HEK293 (cell line): ENCODE results near the gene CTSA.

Experiments used
- GLI4 ChIP-seq: fragments of 450-650 bp; formaldehyde crosslinking; IDR thresholded peaks from 2 replicates; pipeline ENCODE4 v1.5.1; 2016; ENCODE audit warnings: missing biosample characterization, missing genetic modification characterization
- GLIS1 ChIP-seq: fragments of 450-650 bp; formaldehyde crosslinking; IDR thresholded peaks from 2 replicates; pipeline ENCODE4 v1.5.1; 2016; ENCODE audit warnings: missing biosample characterization, missing genetic modification characterization
- KLF10 ChIP-seq: fragments of 450-650 bp; IDR thresholded peaks from 2 replicates; pipeline ENCODE4 v1.5.1; 2018; ENCODE audit warnings: missing biosample characterization, mild to moderate bottlenecking, missing genetic modification characterization
- MEIS1 ChIP-seq: sonication (generic); formaldehyde crosslinking; IDR thresholded peaks from 2 replicates; pipeline ENCODE4 v1.8.1; 2022; ENCODE audit warnings: missing genetic modification reagents, mild to moderate bottlenecking, borderline replicate concordance
- OVOL3 ChIP-seq: fragments of 450-650 bp; formaldehyde crosslinking; IDR thresholded peaks from 2 replicates; pipeline ENCODE4 v1.5.1; 2016; ENCODE audit warnings: missing biosample characterization, missing genetic modification characterization
- ZBTB1 ChIP-seq: fragments of 450-650 bp; formaldehyde crosslinking; IDR thresholded peaks from 2 replicates; pipeline ENCODE4 v1.5.1; 2016; ENCODE audit warnings: missing biosample characterization, missing genetic modification characterization
- ZBTB8A ChIP-seq: fragments of 450-650 bp; formaldehyde crosslinking; IDR thresholded peaks from 2 replicates; pipeline ENCODE4 v1.5.1; 2016; ENCODE audit warnings: missing biosample characterization, missing genetic modification characterization
- ZFP3 ChIP-seq: fragments of 450-650 bp; formaldehyde crosslinking; IDR thresholded peaks from 2 replicates; pipeline ENCODE4 v1.5.1; 2016; ENCODE audit warnings: low read depth, missing biosample characterization, missing genetic modification characterization
- ZFP69B ChIP-seq: fragments of 450-650 bp; formaldehyde crosslinking; IDR thresholded peaks from 2 replicates; pipeline ENCODE4 v1.5.1; 2016; ENCODE audit warnings: missing biosample characterization, missing genetic modification characterization
- ZNF146 ChIP-seq: fragments of 450-650 bp; formaldehyde crosslinking; IDR thresholded peaks from 2 replicates; pipeline ENCODE4 v1.5.1; 2016; ENCODE audit warnings: missing biosample characterization, missing genetic modification characterization
- ZNF16 ChIP-seq: fragments of 450-650 bp; formaldehyde crosslinking; IDR thresholded peaks from 2 replicates; pipeline ENCODE4 v1.5.1; 2016; ENCODE audit warnings: low read depth, missing biosample characterization, missing genetic modification characterization
- ZNF221 ChIP-seq: fragments of 450-650 bp; formaldehyde crosslinking; IDR thresholded peaks from 2 replicates; pipeline ENCODE4 v1.5.1; 2017; ENCODE audit warnings: missing biosample characterization, missing genetic modification characterization, borderline replicate concordance
- ZNF354C ChIP-seq: fragments of 450-650 bp; formaldehyde crosslinking; IDR thresholded peaks from 2 replicates; pipeline ENCODE4 v1.5.1; 2016; ENCODE audit warnings: missing biosample characterization, missing genetic modification characterization, low read depth, borderline replicate concordance
- ZNF426 ChIP-seq: fragments of 450-650 bp; formaldehyde crosslinking; IDR thresholded peaks from 2 replicates; pipeline ENCODE4 v1.5.1; 2017; ENCODE audit warnings: missing biosample characterization, missing genetic modification characterization, mild to moderate bottlenecking, inconsistent platforms, moderate library complexity
- ZNF510 ChIP-seq: fragments of 450-650 bp; formaldehyde crosslinking; IDR thresholded peaks from 2 replicates; pipeline ENCODE4 v1.5.1; 2018; ENCODE audit warnings: mild to moderate bottlenecking, missing genetic modification characterization, missing biosample characterization; ENCODE audit not compliant: insufficient replicate concordance
- ZNF521 ChIP-seq: fragments of 450-650 bp; formaldehyde crosslinking; IDR thresholded peaks from 2 replicates; pipeline ENCODE4 v1.5.1; 2017; ENCODE audit warnings: missing biosample characterization, mild to moderate bottlenecking, missing genetic modification characterization
- ZNF529 ChIP-seq: fragments of 450-650 bp; formaldehyde crosslinking; IDR thresholded peaks from 2 replicates; pipeline ENCODE4 v1.5.1; 2017; ENCODE audit warnings: missing genetic modification characterization, missing biosample characterization; ENCODE audit not compliant: insufficient replicate concordance
- ZNF555 ChIP-seq: fragments of 450-650 bp; formaldehyde crosslinking; conservative IDR thresholded peaks from 2 replicates; pipeline ENCODE4 v1.5.1; 2017; ENCODE audit warnings: missing biosample characterization, mild to moderate bottlenecking, missing genetic modification characterization, inconsistent platforms
- ZNF654 ChIP-seq: fragments of 450-650 bp; formaldehyde crosslinking; IDR thresholded peaks from 2 replicates; pipeline ENCODE4 v1.5.1; 2016; ENCODE audit warnings: low read depth, missing biosample characterization, missing genetic modification characterization
- ZNF658 ChIP-seq: fragments of 450-650 bp; formaldehyde crosslinking; IDR thresholded peaks from 2 replicates; pipeline ENCODE4; 2016; ENCODE audit warnings: missing biosample characterization, missing genetic modification characterization
- ZNF776 ChIP-seq: fragments of 450-650 bp; formaldehyde crosslinking; IDR thresholded peaks from 2 replicates; pipeline ENCODE4 v1.5.0; 2017; ENCODE audit warnings: missing biosample characterization, missing genetic modification characterization, borderline replicate concordance
- ZSCAN16 ChIP-seq: fragments of 450-650 bp; formaldehyde crosslinking; IDR thresholded peaks from 2 replicates; pipeline ENCODE4 v1.5.1; 2016; ENCODE audit warnings: missing biosample characterization, missing genetic modification characterization
- TF ChIP-seq, protein P1 (sequence below): fragments of 450-650 bp; formaldehyde crosslinking; IDR thresholded peaks from 2 replicates; pipeline ENCODE4 v1.5.1; 2016; ENCODE audit warnings: missing biosample characterization, missing genetic modification characterization
- TF ChIP-seq, protein P2 (sequence below): fragments of 450-650 bp; formaldehyde crosslinking; IDR thresholded peaks from 2 replicates; pipeline ENCODE4 v1.5.1; 2017; ENCODE audit warnings: missing biosample characterization, missing genetic modification characterization
- TF ChIP-seq, protein P3 (sequence below): fragments of 450-650 bp; formaldehyde crosslinking; IDR thresholded peaks from 2 replicates; pipeline ENCODE4 v1.5.1; 2016; ENCODE audit warnings: missing biosample characterization, missing genetic modification characterization, borderline replicate concordance
- TF ChIP-seq, protein P4 (sequence below): fragments of 450-650 bp; formaldehyde crosslinking; IDR thresholded peaks from 2 replicates; pipeline ENCODE4 v1.5.1; 2016; ENCODE audit warnings: missing biosample characterization, missing genetic modification characterization
- TF ChIP-seq, protein P5 (sequence below): fragments of 450-650 bp; formaldehyde crosslinking; IDR thresholded peaks from 2 replicates; pipeline ENCODE4 v1.5.1; 2016; ENCODE audit warnings: missing biosample characterization, missing genetic modification characterization
- TF ChIP-seq, protein P6 (sequence below): fragments of 450-650 bp; formaldehyde crosslinking; IDR thresholded peaks from 2 replicates; pipeline ENCODE4 v1.5.1; 2016; ENCODE audit warnings: missing biosample characterization, missing genetic modification characterization

CTSA gene

DNA sequence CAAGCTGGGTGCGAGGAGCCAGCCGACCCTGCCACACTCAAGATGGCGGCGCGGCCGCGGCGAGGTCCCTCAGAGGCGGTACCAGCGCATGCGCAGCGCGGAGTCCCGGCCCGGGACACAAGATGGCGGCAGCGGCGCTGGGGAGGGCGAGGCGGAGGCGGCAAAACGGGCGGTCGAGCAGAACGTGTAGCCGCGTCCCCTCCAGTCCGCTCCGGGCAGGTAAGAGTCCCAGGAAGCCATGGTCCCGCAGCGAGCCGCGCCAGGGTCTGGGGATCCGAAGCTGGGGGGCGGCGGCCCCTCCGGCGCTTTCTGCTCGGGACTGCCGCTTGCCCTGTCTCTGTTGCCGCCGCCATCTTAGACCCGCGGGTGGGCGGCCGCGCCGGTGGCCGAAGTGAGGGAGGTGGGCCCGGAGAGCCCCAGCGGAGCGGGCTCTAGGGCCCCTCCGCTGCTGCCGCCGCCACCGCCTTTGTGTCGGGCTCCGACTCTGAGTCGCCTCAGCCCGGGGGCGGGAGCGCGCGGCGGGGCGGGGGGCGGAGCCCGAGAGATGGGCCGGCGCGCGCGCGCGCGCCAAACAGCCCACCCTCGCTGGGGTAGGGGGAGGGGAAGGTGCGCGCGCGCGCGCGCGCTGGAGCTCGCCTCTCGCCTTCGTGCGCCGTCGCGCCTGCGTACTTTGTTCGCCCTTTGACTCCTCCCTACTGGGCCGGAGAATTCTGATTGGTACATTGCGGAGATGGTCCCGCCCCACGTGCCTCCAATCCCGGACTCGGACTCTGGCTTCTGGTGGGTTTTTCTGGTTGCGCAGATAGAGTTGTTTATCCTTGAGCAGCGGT, 43.7 kb downstream of the CTSA start, which contains the start of gene PCIF1 (continued):
- TF ChIP-seq ZNF654 (tag by site-specific recombination): no peak
- TF ChIP-seq ZNF776 (tag by site-specific recombination): no peak
- TF ChIP-seq, protein P1, sequence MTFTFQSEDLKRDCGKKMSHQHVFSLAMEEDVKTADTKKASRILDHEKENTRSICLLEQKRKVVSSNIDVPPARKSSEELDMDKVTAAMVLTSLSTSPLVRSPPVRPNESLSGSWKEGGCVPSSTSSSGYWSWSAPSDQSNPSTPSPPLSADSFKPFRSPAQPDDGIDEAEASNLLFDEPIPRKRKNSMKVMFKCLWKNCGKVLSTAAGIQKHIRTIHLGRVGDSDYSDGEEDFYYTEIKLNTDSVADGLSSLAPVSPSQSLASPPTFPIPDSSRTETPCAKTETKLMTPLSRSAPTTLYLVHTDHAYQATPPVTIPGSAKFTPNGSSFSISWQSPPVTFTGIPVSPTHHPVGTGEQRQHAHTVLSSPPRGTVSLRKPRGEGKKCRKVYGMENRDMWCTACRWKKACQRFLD (tag by site-specific recombination): no peak
- TF ChIP-seq GLI4: peak; percentile 65; the same call in 1 of the 2 replicates
- TF ChIP-seq GLIS1: peak; percentile 53; the same call in 1 of the 2 replicates
- TF ChIP-seq ZNF658 (tag by site-specific recombination): no peak
- TF ChIP-seq ZNF555 (tag by site-specific recombination): no peak
- TF ChIP-seq, protein P2, sequence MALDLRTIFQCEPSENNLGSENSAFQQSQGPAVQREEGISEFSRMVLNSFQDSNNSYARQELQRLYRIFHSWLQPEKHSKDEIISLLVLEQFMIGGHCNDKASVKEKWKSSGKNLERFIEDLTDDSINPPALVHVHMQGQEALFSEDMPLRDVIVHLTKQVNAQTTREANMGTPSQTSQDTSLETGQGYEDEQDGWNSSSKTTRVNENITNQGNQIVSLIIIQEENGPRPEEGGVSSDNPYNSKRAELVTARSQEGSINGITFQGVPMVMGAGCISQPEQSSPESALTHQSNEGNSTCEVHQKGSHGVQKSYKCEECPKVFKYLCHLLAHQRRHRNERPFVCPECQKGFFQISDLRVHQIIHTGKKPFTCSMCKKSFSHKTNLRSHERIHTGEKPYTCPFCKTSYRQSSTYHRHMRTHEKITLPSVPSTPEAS: 0 out of 2 replicates have a peak, but pooled peaks have one; percentile 29
- TF ChIP-seq ZNF146 (tag by site-specific recombination): peak; percentile 46; the same call in 1 of the 2 replicates
- TF ChIP-seq KLF10 (tag by site-specific recombination): peak; percentile 68; the same call in 1 of the 2 replicates
- TF ChIP-seq ZNF426 (tag by site-specific recombination): no peak
- TF ChIP-seq ZBTB1 (tag by site-specific recombination): 0 out of 2 replicates have a peak, but pooled peaks have one; percentile 52
- no peak for TF ChIP-seq MEIS1 (CRISPR knock-in tag)
- peak; percentile 80; the same call in 1 of the 2 replicates for TF ChIP-seq OVOL3
- TF ChIP-seq, protein P3, sequence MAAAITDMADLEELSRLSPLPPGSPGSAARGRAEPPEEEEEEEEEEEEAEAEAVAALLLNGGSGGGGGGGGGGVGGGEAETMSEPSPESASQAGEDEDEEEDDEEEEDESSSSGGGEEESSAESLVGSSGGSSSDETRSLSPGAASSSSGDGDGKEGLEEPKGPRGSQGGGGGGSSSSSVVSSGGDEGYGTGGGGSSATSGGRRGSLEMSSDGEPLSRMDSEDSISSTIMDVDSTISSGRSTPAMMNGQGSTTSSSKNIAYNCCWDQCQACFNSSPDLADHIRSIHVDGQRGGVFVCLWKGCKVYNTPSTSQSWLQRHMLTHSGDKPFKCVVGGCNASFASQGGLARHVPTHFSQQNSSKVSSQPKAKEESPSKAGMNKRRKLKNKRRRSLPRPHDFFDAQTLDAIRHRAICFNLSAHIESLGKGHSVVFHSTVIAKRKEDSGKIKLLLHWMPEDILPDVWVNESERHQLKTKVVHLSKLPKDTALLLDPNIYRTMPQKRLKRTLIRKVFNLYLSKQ (tag by site-specific recombination): no peak
- no peak for TF ChIP-seq ZNF510 (tag by site-specific recombination)
- no peak for TF ChIP-seq ZNF521 (tag by site-specific recombination)
- TF ChIP-seq ZNF221 (tag by site-specific recombination): no peak
- TF ChIP-seq ZFP69B (tag by site-specific recombination): peak; percentile 92
- no peak for TF ChIP-seq ZNF529 (tag by site-specific recombination)
- TF ChIP-seq, protein P4, sequence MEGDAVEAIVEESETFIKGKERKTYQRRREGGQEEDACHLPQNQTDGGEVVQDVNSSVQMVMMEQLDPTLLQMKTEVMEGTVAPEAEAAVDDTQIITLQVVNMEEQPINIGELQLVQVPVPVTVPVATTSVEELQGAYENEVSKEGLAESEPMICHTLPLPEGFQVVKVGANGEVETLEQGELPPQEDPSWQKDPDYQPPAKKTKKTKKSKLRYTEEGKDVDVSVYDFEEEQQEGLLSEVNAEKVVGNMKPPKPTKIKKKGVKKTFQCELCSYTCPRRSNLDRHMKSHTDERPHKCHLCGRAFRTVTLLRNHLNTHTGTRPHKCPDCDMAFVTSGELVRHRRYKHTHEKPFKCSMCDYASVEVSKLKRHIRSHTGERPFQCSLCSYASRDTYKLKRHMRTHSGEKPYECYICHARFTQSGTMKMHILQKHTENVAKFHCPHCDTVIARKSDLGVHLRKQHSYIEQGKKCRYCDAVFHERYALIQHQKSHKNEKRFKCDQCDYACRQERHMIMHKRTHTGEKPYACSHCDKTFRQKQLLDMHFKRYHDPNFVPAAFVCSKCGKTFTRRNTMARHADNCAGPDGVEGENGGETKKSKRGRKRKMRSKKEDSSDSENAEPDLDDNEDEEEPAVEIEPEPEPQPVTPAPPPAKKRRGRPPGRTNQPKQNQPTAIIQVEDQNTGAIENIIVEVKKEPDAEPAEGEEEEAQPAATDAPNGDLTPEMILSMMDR (tag by site-specific recombination): no peak; the same call in 1 of the 2 replicates
- TF ChIP-seq, protein P5, sequence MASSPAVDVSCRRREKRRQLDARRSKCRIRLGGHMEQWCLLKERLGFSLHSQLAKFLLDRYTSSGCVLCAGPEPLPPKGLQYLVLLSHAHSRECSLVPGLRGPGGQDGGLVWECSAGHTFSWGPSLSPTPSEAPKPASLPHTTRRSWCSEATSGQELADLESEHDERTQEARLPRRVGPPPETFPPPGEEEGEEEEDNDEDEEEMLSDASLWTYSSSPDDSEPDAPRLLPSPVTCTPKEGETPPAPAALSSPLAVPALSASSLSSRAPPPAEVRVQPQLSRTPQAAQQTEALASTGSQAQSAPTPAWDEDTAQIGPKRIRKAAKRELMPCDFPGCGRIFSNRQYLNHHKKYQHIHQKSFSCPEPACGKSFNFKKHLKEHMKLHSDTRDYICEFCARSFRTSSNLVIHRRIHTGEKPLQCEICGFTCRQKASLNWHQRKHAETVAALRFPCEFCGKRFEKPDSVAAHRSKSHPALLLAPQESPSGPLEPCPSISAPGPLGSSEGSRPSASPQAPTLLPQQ: peak; percentile 94
- TF ChIP-seq ZFP3 (tag by site-specific recombination): no peak
- peak; percentile 81 for TF ChIP-seq ZBTB8A (tag by site-specific recombination)
- 0 out of 2 replicates have a peak, but pooled peaks have one; percentile 57 for TF ChIP-seq ZSCAN16 (tag by site-specific recombination)
- TF ChIP-seq, protein P6, sequence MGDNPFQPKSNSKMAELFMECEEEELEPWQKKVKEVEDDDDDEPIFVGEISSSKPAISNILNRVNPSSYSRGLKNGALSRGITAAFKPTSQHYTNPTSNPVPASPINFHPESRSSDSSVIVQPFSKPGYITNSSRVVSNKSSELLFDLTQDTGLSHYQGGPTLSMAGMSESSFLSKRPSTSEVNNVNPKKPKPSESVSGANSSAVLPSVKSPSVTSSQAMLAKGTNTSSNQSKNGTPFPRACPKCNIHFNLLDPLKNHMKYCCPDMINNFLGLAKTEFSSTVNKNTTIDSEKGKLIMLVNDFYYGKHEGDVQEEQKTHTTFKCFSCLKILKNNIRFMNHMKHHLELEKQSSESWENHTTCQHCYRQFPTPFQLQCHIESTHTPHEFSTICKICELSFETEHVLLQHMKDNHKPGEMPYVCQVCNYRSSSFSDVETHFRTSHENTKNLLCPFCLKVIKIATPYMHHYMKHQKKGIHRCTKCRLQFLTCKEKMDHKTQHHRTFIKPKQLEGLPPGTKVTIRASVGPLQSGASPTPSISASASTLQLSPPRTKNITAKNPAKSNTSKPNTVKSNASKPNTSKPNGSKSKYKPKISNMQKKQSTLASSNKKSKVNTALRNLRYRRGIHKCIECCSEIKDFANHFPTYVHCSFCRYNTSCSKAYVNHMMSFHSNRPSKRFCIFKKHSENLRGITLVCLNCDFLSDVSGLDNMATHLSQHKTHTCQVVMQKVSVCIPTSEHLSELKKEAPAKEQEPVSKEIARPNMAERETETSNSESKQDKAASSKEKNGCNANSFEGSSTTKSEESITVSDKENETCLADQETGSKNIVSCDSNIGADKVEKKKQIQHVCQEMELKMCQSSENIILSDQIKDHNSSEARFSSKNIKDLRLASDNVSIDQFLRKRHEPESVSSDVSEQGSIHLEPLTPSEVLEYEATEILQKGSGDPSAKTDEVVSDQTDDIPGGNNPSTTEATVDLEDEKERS (tag by site-specific recombination): no peak
- no peak for TF ChIP-seq ZNF354C (tag by site-specific recombination)
- no peak for TF ChIP-seq ZNF16 (tag by site-specific recombination)
